ENCODE results near the gene KIF17.

GRCh38 chr1:20657024-20657423 is 60.8 kb downstream of the KIF17 start:
- TF ChIP-seq POLR2AphosphoS5 (IDR thresholded peaks at IDR 0.05) (no peak), SMC3 (conservative IDR thresholded peaks at IDR 0.05; ENCODE audit: poor library complexity) (no peak), CTCF (IDR thresholded peaks at IDR 0.05; ENCODE audit: poor library complexity, severe bottlenecking) (no peak), RAD21 (conservative IDR thresholded peaks at IDR 0.05) (no peak), EP300 (conservative IDR thresholded peaks at IDR 0.05; ENCODE audit: poor library complexity, severe bottlenecking) (no peak), MXI1 (conservative IDR thresholded peaks at IDR 0.05; ENCODE audit: poor library complexity, severe bottlenecking) (no peak)

Measured in neural cell (in vitro differentiated cells).